ENCODE measurements around the gene SLC8A1. TPM values are rescaled to one million over a fixed set of nuclear protein-coding genes. Genes with fewer than 3 reads are reported as not detected.

Gene SLC8A1
- total and polyA plus RNA-seq, 2 donors from 2014 or later, result 12.9 to 33.9 TPM

- H3K4me3 ChIP-seq (ENCODE audit: low read length in 3 of 3), result peak overlapping the region in 2 of 3 donors; percentile 9 to 51
- peaks cover 0 to 4% (median 3%) of the 10 kb centered on the region in 3 donors for H3K4me1 ChIP-seq (ENCODE audit: control insufficient read depth in 2 of 3, insufficient read depth in 2 of 3, low read depth in 1 of 3, low read length in 3 of 3)
- intact Hi-C loops (cut with DNase I), result no loop called here
- H3K36me3 ChIP-seq (ENCODE audit: control insufficient read depth in 2 of 3, insufficient read depth in 3 of 3, low read length in 3 of 3), result no peaks in the 10 kb centered on the region
- peak overlapping the region in 1 of 3 donors; percentile 34 for H3K9ac ChIP-seq (ENCODE audit: low read length in 3 of 3)
- H3K27me3 ChIP-seq (ENCODE audit: control insufficient read depth, insufficient read depth, low read length), result no peaks in the 10 kb centered on the region
- DNase-seq (peak in 2 of 5 donors; percentile 26 to 58), FAIRE-seq (no peak)
- TF ChIP-seq CTCF (IDR thresholded peaks at IDR 0.05; ENCODE audit: borderline replicate concordance, extremely low read depth, insufficient read depth), result no peak
- no peaks in the 10 kb centered on the region for H3K9me3 ChIP-seq (ENCODE audit: control insufficient read depth in 2 of 3, insufficient read depth in 1 of 3, low read length in 3 of 3)
- H3K27ac ChIP-seq (ENCODE audit: low read depth in 2 of 2, low read length in 2 of 2), result peak overlapping the region in 1 of 2 donors; percentile 38
Observed at GRCh38 chr2:40363631-40364030, 88.3 kb downstream of the SLC8A1 start.

GRCh38 chr2:40363231-40363630, 88.7 kb downstream of the SLC8A1 start:
- no peaks in the 10 kb centered on the region for H3K9me3 ChIP-seq (ENCODE audit: control insufficient read depth in 2 of 3, insufficient read depth in 1 of 3, low read length in 3 of 3)
- no peaks in the 10 kb centered on the region for H3K27me3 ChIP-seq (ENCODE audit: control insufficient read depth, insufficient read depth, low read length)
- no peaks in the 10 kb centered on the region for H3K36me3 ChIP-seq (ENCODE audit: control insufficient read depth in 2 of 3, insufficient read depth in 3 of 3, low read length in 3 of 3)
- peak overlapping the region in 1 of 3 donors; percentile 34 for H3K9ac ChIP-seq (ENCODE audit: low read length in 3 of 3)
- H3K27ac ChIP-seq (ENCODE audit: low read depth in 2 of 2, low read length in 2 of 2), result no peak overlapping the region
- peaks cover 0 to 4% (median 3%) of the 10 kb centered on the region in 3 donors for H3K4me1 ChIP-seq (ENCODE audit: control insufficient read depth in 2 of 3, insufficient read depth in 2 of 3, low read depth in 1 of 3, low read length in 3 of 3)
- DNase-seq (no peak), FAIRE-seq (no peak)
- peak overlapping the region in 1 of 3 donors; percentile 51 for H3K4me3 ChIP-seq (ENCODE audit: low read length in 3 of 3)
- intact Hi-C loops (cut with DNase I), result no loop called here
- no peak for TF ChIP-seq CTCF (IDR thresholded peaks at IDR 0.05; ENCODE audit: borderline replicate concordance, extremely low read depth, insufficient read depth)

GRCh38 chr2:40361478-40361877, 90.4 kb downstream of the SLC8A1 start:
- H3K9me3 ChIP-seq (ENCODE audit: control insufficient read depth in 2 of 3, insufficient read depth in 1 of 3, low read length in 3 of 3), result no peaks in the 10 kb centered on the region
- FAIRE-seq (no peak), DNase-seq (no peak)
- H3K27ac ChIP-seq (ENCODE audit: low read depth in 2 of 2, low read length in 2 of 2), result no peak overlapping the region
- intact Hi-C loops (cut with DNase I), result no loop called here
- peaks cover 0 to 4% (median 3%) of the 10 kb centered on the region in 3 donors for H3K4me1 ChIP-seq (ENCODE audit: control insufficient read depth in 2 of 3, insufficient read depth in 2 of 3, low read depth in 1 of 3, low read length in 3 of 3)
- no peaks in the 10 kb centered on the region for H3K36me3 ChIP-seq (ENCODE audit: control insufficient read depth in 2 of 3, insufficient read depth in 3 of 3, low read length in 3 of 3)
- TF ChIP-seq CTCF (IDR thresholded peaks at IDR 0.05; ENCODE audit: borderline replicate concordance, extremely low read depth, insufficient read depth), result no peak
- H3K4me3 ChIP-seq (ENCODE audit: low read length in 3 of 3), result no peak overlapping the region
- no peak overlapping the region for H3K9ac ChIP-seq (ENCODE audit: low read length in 3 of 3)
- H3K27me3 ChIP-seq (ENCODE audit: control insufficient read depth, insufficient read depth, low read length), result no peaks in the 10 kb centered on the region

- intact Hi-C loops (cut with DNase I), result no loop called here
- no peak for TF ChIP-seq CTCF (IDR thresholded peaks at IDR 0.05; ENCODE audit: borderline replicate concordance, extremely low read depth, insufficient read depth)
- no peak for DNase-seq
- peaks cover 0 to 4% (median 3%) of the 10 kb centered on the region in 3 donors for H3K4me1 ChIP-seq (ENCODE audit: control insufficient read depth in 2 of 3, insufficient read depth in 2 of 3, low read depth in 1 of 3, low read length in 3 of 3)
- FAIRE-seq, result no peak
- H3K27me3 ChIP-seq (ENCODE audit: control insufficient read depth, insufficient read depth, low read length), result no peaks in the 10 kb centered on the region
- no peaks in the 10 kb centered on the region for H3K36me3 ChIP-seq (ENCODE audit: control insufficient read depth in 2 of 3, insufficient read depth in 3 of 3, low read length in 3 of 3)
- H3K27ac ChIP-seq (ENCODE audit: low read depth in 2 of 2, low read length in 2 of 2), result peak overlapping the region in 1 of 2 donors; percentile 10
- no peaks in the 10 kb centered on the region for H3K9me3 ChIP-seq (ENCODE audit: control insufficient read depth in 2 of 3, insufficient read depth in 1 of 3, low read length in 3 of 3)
- H3K9ac ChIP-seq (ENCODE audit: low read length in 3 of 3), result no peak overlapping the region
- H3K4me3 ChIP-seq (ENCODE audit: low read length in 3 of 3), result no peak overlapping the region
Observed at GRCh38 chr2:40360652-40361051, 91.2 kb downstream of the SLC8A1 start.

Data from kidney (tissue), 14 donors.